ENCODE data around the gene FGF4.

FGF4 gene

DNA sequence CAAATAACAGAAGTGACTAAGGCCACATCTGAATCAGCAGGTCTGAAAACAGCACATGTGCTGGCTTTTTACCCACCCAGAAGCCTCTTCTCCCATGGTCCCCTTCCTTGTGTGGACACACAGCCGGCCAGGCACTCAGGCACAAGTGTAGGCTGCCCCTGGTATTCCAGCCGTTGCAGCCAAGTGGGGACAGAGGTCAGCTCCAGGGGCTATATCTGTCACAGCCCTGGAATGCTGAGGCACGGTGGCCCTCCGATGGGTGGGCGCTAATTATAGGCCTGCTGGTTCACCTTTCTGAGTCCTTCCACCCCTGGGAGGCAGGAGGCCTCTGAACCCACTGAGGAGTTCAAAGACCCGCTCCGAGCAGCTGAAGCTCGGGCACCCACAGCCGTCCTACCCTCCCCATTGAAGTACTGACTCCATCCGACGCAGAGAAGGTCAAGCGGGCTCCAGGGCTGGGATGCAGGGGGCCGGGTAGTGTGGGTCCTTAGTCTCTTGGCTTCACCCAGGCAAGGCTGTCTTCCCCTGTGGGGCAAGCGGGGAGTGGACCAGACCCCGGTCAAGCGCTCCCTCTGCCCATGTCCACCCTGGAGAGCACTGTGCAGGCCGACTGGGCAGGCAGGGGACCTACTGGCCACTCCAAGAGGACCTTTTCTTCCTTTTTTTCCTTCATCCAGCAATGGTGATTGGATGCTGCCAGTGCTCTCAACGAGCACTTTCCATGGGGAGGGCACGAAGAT lies 29.8 kb upstream of the FGF4 start:
- no peak for DNase-seq

DNA sequence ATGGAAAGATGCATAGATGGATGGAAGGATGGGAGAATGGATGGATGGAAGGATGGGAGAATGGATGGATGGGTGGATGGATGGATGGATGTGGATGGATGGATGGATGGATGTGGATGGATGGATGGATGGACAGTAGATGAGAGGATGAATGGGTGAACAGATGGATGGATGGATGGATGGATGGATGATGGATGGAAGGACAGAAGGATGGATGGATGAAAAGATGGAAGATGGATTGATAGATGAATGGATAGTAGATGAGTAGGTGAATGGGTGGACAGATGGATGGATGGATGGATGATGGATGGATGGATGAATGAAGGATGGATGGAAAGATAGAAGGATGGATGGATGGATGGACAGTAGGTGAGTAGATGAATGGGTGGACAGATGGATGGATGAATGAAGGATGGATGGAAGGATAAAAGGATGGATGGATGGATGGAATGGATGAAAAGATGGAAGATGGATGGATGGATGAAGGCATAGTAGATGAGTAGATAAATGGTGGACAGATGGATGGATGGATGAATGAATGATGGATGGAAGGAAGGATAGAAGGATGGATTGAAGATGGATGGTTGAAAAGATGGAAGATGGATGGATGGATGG lies 28.6 kb upstream of the FGF4 start:
- no peak for DNase-seq

DNA sequence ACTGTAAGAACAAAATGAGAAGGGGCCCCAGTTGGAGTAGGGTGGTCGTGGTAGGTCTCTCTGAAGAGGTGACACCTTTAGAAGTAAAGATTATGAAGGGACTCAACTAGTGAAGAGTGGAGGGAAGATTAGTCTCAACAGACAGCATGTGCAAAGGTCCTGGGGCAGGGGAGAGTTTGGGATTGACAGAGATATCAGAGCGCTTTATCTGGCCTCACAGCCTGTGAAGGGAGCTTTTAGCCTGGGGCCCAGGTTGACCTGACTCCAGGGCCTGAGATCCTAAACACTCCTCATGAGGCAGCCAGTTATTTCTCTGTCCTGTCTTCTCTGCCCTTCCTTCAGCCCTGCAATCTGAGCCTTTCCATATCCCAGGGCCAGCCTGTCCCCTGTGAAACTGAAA lies 27.9 kb upstream of the FGF4 start:
- no peak for DNase-seq

DNA sequence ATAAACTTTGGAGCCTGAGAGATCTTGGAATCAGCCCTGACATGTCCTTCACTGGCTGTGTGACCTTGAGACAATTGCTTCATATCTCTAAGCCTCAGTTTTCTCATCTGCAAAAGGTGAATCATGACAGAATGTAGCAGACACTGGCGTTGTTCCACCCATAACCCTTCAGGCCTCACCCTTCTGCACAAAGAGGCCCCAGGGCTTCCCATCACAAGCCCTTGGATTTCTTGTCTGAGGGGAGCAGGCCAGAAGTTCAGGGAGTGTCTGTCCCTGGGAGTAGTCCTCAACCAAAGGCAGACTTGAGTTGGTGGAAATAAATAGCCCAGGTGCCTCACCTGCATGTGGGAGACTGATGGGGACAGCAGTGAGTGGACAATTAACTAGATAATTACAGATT lies 27.4 kb upstream of the FGF4 start:
- DNase-seq, result no peak

DNA sequence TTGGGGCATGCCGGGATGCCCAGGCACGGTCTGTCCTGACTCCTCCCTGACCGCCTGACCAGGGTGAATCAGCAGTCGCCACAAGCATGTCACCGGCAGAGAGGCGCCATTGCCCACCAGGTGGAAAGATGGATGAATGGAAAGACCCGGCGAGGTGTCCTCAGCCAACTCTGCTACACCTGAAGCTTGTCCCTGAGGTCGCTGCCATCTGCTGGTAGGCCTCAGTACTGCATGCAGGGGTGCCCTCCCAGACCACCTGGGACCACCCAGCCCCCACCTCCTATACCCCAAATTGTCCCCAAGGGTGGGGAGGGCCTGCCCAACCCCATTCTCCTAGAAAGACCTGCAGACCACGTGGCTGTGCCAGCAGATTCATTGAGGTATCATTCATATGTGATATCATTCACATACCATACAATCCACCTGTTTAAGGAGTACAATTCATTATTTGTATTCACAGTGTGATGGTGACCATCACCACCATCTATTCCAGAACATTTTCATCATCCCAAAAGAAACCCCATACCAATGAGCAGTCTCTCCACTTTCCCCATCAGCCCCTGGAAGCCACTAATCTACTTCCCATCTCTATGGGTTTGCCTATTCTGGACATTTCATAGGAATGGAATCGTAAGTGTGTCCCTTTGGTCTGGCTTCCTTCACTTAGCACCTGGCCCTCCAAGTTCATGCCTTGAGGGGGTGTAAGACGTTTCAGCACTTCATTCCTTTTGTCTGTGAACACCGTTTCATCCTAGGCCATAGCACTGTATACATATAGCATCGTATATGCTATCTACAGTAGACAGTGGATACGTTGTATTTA lies 26.6 kb upstream of the FGF4 start:
- DNase-seq, result peak; percentile 2

DNA sequence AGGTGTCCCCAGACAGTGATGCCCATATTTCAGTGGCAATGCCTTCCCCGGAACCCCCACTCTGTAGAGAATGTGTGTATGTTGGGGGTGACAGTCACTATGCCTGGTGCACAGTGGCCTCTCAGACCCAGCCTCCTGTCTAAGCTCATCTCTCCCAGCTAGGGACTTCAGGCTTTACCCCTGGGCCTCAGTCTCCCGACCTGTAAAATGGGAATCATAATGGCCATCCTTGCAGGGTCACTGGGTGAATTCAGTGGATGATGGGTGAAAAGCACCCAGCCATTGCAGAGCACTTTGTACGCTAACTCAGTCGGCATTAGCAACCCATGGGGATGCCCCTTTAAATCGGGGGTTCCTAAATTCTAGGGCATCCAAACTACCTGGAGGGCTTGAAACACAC lies 25.1 kb upstream of the FGF4 start:
- DNase-seq, result no peak

DNA sequence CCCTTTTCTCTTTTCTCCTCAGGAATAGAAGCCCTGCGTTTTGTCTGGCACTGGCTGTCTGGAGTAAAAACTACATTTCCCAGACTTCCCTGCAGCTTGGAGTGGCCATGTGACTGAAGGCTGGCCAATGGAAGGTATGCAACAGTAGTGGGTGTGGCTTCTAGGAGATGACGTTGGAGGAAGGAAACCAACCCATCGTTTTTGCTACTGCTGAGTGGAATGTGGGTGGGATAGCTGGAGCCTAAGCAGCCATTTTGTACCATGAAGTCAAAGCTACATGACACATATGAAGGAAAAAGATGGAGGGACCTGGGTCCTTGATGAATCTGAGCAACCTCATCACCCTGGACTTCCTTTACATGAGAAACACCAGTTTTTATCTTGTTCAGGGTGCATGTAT lies 24.4 kb upstream of the FGF4 start:
- peak; percentile 41 for DNase-seq

DNA sequence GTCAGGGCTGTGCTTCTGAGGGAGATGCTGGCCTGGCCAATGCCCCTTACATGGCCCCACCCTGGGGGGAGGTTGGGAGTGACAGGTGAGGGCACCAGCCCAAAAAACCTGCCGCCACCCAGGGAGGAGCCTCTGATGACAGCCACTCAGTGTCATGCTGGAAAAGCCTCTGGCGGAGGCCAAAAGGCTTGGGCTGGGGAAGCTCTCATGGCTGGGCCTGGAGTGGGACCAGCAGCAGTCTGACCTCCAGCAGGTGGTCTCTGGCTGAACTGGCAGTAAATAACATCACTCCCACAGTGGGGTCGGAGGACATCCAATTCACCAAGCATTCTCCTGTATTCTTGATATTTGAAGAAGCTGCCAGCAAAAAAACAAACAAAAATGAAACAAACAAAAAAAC lies 24.0 kb upstream of the FGF4 start:
- DNase-seq, result no peak

DNA sequence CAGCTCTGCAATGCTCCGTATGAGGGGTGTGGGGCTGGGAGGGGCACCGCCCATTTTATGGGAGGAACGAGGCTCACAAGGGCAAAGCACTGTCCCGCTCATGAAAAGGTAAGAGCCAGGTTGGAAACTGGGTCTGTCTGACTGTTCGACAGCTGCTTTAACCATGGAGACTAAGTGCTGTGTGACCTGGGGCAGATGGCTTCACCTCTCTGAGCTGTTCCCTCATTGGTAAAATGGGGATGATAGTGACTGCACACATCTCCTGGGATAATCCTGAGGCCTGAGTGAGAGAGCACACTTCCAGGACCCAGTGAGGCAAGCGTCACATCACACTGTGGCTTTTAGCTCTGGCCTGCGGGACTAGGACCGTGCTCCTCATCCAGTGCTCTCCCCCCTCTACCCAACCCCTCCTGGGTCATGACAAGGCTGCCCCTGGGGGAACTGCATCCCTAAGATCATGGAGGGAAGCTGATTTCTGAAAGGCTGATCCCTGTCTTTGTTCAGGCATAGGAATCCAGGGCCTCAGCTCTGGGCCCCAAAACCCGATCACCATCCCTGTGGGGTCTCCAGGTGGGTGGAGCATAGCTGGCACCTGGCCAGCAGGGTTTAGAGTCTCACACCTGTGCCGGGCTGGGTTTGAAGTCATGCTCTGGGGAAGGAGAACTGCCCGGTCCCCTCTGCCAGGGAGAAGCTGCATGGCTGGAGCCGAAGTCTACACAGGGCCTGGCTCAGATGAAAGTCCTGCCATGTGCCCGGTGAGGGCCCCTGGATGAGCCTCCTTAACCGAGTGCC lies 22.8 kb upstream of the FGF4 start:
- DNase-seq, result no peak

DNA sequence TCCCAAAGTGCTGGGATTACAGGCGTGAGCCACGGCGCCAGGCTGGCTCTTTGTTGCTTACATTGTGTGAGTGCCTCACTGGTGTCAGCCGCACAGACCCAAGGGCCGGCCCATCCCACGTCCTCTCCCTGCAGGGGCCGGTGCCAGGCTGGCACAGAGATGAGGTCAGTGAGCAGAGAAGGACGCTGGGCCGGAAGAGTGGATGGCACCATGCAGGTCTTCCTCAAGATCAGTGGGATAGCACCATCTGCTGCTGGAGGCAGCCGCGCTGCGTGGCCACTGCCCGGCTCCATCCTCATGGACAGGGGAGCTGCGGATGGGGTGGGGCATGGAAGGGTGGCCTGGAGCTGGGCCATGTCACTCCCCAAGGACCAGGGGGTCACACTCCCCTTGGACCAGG lies 22.0 kb upstream of the FGF4 start:
- DNase-seq, result no peak

DNA sequence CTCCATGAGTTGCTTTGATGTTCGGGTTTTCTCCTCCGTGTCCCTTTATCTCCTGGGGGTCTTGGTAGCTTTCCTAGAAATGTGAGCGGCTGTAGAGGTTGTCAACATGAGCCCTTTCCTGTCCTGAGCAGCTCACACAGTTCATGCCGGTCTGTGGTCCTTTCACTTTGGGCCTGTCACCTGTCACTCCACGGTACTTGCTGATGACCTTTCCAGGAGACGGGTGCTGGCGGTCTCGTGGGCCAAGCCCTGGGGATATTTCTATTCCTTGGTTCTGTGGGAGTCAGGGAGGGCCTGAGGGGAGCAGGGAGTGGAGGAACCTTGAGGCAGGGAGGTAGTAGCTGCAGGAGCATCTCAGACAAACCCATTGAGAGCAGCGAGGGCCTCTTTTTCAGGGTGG lies 20.9 kb upstream of the FGF4 start:
- DNase-seq, result no peak

DNA sequence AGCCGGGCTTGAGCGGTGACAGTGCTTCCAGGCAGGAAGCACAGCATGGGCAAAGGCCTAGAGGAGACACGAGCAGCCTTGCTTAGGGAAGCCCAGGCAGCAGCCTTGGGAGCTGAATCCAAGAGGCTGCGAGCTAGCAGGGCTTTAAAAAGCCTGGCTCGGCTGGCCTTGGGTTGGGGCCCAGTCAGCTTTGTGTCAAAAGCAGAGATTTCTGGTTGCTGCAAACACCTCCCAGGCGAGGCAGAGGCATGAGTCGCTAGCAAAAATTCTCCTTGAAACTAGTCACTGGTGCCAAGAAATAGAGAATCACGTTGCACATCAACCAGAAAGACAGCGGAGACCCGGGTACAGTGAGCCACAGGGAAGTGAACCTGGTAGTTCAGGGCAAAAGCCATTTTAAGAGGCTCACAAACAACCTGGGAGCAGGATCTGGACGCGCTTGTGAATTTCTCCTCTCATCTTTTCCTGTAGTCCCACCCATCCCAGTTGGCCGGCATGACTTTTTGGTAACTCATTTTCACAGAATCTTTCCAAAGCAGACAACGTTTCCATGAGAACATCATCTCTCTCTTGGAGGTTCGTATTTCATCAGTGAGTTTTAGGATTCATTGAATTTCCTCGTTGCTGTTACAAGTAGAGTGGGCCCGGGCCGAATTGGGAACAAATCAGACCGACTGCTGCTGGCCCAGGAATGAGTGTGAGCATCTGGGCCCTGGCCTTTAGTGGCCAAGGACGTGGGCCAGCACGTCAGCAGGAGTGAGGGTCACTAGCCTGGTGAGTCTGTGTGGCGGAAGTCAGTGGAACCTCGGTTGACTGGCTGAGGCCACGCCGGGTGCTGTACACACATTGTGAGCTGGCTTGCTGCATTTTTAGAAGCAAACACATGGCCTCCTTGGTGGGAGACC lies 16.4 kb upstream of the FGF4 start:
- no peak for DNase-seq

DNA sequence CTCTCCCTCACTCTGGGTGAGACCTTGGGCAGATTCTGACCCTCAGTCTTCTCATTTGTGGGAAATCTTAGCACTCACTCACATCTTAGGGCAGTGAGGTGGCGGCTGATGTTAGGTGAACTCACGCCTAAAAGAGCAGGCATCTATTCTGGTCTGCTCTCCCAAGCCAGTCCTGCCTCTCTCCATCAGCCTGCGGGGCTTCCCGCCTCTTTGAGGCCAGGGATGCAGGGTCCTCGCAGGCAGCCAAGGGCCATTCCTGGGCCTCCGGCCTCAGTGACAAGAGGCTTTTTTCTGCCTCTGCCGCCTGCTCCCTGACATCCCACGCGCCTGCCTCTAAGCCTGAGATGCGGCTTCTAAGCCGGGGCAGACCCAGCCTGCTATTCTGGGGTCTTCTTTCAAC lies 13.8 kb upstream of the FGF4 start:
- no peak for DNase-seq

DNA sequence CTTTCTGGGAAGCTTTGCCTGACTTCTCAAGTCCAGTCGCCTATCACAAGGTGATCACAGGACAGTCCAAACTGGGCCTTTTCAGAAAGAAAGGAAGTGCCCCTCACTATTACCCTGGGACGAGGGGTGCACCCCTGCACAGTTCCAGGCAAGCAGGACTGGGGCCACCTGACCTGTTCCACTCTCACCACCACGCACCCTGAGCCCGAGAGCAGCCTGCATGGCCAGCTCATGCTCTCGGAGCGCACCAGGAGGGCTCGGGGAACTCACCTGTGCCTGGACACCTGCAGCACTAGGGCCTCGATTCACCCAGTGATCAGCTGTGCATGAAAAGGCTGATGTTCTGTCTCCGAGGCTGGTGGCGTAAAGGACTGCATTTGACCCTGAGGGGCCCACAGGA lies 12.8 kb upstream of the FGF4 start:
- DNase-seq, result no peak

DNA sequence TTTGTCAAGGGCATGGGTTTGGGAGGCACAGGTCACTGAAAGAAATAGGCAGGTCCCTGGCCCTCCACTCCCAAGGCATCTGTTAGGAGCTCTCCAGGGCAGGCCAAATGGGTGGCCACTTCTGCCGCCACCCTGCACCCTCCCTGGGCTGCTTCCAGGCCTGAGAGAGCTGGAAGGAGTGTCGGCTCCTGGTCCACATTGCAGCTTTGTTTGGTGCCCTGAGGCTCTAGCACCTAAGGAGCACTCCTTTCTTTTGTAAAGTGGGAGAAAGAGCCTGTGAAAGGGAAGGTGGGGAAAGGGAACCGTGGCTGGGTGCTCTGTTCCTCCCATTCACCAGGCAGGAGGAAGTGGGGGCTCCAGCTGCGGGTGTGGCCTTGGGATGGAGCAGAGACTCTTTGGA lies 12.3 kb upstream of the FGF4 start:
- DNase-seq, result no peak

DNA sequence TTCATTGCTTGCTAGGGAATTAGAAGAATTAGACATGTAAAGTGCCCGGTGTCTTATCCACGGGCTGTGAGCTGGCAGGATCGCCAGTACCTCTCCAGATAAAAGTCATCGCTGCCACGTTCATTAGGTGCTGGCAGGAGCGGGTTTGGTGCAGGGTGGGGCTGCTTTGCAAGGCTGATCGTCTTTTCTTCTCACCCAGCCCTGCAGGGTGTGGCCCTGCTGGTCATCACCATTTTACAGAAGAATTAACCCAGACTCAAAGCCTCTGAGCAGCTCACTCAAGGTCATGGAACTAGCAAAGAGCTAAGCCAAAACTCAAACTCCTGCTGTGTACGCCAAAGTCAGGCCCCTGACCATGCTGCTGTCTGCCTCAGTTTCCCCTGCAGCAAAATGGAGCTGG lies 6.1 kb upstream of the FGF4 start:
- DNase-seq, result no peak

DNA sequence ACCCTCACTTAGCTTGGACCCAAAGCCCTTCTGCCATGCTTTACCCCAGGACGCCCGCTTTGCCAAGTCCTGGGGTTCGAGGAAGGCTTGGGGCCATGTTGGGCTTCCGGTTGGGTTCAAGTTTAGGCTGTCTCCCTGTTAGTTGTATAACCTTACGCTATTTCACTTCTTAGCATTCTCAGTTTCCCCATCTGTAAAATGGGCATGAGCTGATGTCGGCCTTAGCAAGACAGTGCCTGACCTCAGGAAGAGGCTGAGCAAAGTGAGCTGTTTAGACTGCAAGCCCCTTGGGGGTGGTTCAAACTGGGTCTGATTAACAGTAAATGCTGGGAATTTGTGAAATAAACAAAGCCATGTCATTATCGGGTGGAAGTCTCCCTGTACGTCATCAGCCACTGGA lies 3.2 kb upstream of the FGF4 start:
- DNase-seq, result no peak

DNA sequence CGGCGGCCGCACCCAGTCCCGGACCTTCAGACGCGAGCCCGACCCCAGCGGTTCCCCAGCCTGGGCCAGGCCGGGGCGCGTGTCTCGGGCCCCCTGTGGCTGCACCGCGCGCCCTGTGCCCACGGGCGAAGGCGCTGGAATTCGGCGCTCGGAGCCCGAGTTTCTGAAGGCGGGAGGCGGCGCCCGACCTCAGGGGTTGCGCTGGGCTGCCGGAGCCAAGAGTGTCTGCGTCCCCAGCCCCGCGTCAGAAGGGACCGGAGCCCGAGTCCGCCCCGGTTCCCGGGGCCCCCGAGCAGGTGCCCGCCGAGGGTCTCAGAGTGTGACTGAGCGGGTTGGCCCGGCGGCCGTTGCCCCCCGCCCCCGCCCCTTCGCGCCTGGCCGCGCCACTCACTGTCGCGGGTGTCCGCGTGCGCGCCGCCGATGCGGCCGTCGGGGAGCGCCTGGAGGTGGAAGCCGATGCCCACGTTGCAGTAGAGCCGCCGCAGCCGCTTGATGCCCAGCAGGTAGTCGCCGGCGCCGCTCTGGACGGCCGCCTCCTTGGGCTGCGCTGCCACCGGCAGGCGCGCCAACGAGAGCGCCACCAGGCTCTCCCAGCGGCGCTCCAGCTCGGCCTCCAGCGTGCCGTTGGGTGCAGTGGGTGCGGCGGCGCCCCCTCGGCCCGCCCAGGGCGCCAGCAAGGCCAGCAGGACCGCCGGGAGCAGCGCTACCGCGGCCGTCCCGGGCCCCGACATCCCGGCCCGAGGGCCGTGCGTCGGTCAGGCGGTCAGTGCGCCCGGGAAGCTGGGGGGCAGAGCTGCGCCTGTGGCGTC lies 583 bp downstream of the FGF4 start:
- no peak for DNase-seq

DNA sequence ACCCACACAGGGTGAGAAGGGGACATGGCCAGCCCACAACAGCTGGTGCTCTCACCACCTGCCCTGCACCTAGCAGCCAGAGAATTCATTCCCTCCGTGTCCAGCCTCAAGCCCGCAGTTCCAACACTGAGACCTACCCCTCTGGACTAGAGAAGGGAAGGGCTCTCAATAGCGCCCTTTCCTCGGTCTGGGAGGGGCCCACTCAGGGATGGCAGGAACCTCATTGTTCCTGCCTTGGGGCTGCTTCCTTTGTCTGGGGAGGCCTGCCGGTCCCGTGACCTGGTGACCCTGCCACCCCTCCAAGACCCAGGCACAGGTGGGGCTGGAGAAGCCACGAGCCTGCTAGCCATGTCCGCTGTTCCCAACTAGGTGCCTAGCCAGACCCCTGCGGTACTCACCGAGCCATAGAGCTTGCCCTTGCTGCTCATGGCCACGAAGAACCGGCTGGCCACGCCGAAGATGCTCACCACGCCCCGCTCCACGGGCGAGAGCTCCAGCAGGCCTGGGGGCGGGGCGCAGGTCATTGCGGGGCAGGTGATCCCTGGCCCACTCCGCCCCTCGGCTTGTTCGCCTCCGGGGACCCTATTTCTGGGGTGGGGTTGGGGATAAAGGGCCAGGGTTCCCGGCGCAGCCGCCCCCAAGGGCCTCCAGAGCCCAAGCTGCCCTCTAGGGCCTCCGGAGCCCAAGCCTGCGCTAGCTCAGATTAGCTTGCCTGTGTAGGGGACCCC lies 1.4 kb downstream of the FGF4 start:
- no peak for DNase-seq

DNA sequence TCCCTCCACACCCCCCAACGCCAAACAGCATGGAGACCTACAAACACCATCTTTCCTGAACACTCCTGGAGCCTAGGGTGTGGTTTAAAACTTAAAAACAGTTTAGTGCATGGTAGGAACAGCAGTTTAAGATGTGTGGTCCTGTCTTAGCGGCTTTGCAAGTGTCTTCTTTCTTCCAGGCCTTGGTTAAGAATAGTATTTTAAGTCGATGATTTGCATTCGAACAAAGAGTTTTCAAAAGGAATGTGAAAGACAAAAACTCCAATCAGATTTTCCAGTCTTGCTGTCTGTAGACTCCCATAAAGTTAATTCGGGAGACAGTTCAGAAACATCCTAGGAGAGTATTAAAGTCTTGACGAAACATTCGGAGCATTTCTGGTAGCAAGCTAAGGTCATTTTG lies 3.7 kb downstream of the FGF4 start:
- DNase-seq, result no peak

DNA sequence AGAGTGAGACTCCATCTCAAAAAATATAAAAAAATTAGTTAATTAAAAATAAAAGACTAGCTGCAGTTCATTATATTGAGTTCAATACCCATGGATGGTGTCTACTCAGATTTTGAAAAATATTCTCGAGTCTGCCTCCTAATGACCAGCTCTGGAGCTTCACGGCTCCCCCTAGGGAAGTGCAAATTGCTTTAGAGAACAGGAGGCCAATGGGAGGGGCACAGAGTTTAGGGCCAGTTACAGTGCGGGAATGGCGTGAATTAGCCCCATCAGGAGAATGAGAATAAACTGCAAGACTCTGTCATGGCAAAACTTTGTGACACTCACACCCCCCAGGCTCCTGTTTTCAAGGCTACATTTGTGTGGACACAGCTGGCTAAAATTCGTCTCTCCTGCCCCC lies 4.6 kb downstream of the FGF4 start:
- no peak for DNase-seq
